Stimulated activated CD4-positive, alpha-beta T cell treated with anti-CD3 and anti-CD28 coated beads, TNF-alpha, amount 100 ng/mL, for 24 hours (primary cell): ENCODE results near the gene DENND6B.
"Not testable (repeated sequence)": the region's sequence is repeated elsewhere in the genome, so short reads cannot be mapped to it uniquely, and the experiment has no call there.

Experiments used
- DNase-seq, 3 experiments: peaks; one replicate each; pipeline ENCODE4 v3.0.0-alpha.2; 2020; ENCODE audit warnings: low read depth in 3 of 3

The DENND6B gene

DNA sequence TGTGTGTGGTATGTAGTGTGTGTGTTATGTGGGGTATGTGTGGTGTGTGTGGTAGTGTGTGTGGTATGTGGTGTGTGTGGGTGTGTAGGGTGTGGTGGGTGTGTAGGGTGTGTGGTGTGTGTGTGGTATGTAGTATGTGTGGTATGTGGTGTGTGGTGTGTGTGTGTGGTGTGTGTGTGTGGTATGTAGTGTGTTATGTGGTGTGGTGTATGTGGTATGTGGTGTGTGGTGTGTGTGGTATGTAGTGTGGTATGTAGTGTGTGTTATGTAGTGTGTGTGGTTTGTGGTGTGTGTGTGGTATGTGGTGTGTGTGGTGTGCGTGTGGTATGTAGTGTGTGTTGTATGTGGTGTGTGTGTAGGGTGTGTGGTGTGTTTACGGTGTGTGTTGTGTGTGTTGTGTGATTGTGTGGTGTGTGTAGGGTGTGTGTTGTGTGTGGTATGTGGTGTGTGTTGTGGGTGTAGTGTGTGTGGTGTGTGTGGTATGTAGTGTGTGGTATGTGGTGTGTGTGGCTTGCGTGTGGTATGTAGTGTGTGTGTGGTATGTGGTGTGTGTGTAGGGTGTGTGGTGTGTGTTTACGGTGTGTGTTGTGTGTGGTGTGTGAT, 12.1 kb upstream of the DENND6B start:
- no peak for DNase-seq

DNA sequence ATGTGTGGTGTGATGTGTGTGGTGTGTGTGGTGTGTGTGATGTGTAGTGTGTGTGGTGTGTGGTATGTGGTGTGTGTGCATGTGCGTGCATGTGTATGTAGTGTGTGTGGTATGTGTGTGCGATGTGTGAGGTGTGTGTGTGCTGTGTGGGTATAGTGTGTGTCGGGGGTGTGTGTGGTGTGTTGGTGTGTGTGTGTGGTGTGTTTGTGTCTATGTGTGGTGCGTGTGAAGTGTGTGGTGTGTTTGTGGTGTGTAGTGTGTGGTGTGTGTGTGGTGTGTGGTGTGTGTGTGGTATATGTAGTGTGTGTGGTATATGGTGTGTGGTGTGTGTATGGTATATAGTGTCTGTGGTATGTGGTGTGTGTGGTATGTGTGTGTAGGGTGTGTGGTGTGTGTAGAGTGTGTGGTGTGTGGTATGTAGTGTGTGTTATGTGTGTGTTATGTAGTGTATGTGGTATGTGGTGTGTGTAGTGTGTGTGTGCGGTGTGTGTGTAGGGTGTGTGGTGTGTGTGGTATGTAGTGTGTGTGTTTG, 11.3 kb upstream of the DENND6B start:
- DNase-seq: no peak

DNA sequence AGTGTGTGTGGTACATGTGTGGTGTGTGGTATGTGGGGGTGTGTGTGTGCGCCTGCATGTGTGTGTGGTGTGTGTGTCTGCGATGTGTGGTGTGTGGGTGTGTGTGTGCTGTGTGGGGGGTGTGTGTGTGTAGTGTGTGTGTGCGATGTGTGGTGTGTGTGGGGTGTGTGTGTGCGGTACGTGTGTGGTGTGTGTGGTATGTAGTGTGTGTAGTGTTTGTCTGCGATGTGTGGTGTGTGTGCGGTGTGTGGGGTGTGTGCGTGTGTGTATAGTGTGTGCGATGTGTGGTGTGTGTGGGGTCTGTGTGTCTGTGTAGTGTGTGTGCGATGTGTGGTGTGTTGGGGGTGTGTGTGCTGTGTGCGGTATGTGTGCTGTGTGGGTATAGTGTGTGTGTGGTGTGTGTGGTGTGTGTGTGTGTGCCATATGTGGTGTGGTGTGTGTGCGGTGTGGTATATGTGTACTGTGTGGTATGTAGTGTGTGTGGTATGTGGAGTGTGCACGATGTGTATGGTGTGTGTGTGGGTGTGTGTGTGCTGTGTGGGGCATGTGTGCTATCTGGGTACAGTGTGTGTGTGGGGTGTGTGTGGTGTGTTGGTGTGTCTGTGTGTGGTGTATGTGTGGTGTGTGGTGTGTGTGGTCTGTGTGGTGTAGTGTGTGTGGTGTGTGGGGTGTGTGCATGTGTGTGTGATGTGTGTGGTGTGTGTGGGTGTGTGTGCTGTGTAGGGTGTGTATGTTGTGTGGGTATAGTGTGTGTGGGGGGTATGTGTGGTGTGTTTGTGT, 10.6 kb upstream of the DENND6B start:
- DNase-seq: no peak

DNA sequence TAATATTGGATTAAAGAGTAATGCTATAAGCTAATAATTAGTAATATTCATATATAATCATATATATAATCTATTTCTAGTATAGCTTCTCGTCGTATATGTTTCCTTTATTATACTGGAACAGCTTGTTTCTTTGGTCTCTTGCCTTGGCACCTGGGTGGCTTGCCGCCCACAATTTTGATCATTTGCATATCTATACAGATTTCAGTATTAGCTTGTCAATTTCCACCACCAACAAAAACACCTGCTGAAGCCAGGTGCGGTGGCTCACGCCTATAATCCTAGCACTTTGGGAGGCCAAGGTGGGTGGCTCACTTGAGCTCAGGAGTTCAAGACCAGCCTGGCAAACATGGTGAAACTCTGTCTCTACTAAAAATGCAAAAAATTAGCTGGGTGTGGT, 7.6 kb upstream of the DENND6B start:
- DNase-seq: not testable (repeated sequence)

DNA sequence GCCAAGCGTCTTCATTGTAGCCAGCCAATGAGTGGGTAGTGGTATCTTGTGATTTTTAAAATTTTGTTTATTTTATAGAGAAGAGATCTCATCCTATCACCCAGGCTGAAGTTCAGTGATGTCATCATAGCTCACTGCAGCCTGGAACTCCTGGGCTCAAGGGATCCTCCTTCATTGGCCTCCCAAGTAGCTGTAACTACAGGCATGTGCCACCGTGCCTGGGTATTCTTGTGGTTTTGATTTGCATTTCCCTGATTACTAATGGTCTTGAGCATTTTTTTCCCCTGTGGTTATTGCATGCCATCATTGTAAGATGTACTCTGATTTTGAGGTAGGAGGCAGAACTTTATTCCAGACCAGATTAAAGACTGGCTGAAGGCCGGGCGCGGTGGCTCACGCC, 2.4 kb upstream of the DENND6B start:
- no peak for DNase-seq

DNA sequence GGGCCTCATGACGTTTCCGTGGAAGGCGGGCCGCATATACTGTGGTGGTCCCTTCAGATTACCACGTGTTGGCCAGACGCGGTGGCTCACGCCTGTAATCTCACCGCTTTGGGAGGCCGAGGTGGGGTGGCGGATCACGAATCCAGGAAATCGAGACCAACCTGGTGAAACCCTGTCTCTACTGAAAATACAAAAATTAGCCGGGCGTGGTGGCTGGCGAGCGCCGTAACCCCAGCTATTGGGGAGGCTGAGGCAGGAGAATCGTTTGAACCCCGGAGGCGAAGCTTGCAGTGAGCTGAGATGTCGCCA, 853 bp upstream of the DENND6B start:
- no peak for DNase-seq

DNA sequence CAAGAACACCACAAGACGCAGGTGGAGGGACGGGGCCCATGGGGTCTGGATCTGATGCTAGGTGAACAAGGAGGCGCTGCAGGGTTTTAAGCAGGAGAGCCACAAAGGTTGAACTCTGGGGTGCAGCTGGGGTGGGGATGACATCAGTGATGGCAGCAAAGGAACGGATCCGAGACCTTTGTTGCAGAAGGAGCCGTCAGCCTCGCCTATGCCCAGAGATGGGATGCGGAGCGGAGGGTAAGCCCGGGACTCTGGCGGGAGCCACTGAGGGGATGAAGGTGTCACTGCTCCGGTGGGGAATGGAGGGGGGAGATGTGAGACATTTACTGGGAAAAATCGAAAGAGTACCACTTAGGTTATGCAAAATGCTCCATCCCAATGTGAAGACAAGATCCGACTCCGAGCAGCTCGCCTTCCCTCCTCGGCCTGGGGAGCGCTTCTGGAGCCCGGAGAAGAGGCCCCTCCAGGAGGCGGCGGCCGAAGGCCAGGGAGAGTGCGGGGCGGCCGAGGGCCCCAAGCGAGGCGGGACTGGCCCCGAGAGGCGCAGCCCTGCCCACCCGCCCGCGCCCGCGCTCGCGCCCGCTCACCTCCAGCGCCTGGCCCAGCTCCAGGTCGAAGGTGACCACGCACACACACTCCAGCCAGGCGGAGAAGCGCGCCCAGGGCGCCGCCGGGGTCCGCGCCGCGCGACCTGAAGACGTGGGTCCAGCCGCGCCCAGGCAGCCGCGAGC, 422 bp downstream of the DENND6B start:
- DNase-seq: no peak

DNA sequence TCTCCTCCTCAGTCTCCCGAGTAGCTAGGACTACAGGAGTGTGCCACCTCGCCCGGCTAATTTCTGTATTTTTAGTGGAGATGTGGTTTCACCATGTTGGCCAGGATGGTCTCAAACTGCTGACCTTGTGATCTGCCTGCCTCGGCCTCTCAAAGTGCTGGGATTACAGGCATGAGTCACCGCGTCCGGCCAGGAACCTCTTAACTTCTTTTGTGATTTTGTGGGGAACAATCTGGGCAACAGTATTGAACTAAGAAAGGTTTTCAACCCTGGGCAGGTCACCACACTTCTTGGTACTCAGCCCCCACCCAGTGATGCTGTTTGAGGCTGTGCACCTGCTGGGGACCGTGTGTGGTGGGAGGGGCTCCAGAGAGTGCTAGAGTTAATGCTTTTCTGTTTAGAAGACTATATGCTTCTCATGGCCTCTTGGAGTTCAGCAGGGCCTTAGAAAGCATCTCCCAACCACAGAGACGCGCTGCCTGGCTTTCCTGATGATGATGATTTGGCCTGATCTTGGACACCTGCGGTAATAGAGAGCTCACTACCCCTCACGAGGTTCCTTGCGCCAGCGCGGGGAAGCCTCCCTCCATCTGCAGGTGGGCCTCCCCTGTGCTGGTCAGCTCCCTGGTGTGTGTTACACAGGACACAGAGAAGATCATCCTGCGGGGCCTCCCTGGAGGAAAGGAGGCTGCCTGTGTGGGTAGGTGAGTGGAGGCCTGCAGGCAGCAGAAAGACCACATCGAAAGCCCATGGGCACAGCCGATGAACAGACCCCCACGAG, 1.2 kb downstream of the DENND6B start:
- DNase-seq: no peak

DNA sequence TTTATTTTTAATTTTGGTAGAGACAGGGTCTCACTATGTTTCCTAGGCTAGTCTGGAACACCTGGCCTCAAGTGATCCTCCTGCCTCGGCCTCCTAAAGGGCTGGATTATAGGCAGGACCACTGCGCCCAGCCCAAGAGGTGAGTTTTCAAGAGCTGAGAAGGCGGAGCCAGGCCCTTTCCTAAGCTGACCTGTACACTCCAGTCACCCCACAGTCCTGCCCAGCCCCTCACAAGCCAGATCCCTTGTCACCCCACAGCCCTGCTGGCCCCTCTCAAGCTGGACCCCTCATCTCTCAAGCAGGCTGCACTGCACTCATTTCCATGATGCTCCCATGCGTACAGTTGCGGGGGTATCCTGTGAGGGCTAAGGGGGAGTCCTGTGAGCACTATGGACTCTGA, 2.9 kb downstream of the DENND6B start:
- no peak for DNase-seq

DNA sequence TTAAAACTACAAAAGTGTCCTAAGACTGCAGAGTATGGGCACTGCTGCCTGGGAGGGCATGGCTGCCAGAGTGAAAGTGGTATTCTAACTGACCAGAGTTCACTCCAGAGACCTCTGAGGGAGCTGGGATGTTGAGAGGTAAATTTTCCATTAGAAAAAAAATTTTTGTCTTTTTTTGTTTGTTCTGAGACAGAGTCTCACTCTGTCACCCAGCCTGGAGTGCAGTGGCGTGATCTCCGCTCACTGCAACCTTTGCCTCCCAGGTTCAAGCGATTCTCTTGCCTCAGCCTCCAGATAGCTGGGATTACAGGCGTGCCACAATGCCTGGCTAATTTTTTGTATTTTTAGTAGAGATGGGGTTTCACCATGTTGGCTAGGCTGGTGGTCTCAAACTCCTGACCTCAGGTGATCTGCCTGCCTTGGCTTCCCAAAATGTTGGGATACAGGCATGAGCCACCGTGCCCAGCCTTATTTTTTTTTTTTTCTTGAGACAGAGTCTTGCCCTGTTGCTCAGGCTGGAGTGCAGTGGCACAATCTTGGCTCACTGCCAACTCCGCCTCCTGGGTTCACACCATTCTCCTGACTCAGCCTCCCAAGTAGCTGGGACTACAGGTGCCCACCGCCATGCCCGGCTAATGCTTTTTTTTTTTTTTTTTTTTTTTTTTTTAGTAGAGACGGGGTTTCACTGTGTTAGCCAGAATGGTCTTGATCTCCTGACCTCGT, 4.3 kb downstream of the DENND6B start:
- not testable (repeated sequence) for DNase-seq

DNA sequence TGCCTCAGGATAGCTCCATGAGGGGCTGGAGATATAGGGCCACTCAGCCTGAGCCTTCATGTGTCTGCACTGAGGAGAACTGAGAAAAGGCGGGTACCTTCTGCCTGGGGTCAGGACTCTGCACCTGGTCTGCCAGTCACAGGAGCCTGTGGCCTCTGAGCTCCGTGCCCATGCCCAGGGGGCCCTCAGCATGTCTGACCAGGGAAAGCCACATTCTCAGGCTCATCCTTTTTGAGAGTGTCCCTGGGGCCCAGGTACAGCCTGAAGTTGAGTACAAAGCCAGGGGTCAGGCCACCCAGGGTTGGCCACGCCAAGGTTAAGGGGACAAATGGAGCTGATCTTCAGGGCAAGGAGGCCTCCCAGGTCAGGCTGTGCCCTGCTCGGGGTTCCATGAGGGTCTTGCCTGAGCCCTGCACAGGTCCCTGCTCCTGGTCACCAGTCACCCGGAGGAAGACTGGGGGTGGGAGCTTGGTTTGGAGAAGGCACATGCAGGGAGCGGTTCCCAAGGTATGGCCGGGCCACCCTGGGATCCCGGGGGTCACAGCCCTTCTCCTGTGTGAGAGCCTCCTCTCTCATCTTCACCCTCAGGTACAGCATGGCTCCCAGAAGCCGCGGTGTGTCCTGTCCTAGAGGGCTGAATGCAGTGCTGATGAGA, 6.0 kb downstream of the DENND6B start:
- no peak for DNase-seq

DNA sequence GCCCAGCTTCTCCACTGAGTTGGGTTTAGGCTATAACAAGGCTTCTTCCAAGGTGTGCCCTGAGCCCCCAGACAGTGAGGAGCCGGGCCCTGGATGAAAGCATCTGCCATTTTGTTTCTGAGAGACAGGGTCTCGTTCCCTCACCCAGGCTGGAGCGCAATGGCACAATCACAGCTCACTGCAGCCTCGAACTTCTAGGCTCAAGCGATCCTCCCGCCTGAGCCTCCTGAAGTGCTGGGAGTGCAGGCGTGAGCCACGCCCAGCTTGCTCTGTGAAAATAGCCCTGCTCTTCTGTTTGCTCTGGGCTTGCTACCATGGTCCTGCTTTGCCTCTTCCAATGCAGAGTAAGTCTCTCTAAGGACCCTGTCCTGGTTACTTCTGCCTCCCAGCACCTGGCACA, 6.7 kb downstream of the DENND6B start:
- DNase-seq: no peak

DNA sequence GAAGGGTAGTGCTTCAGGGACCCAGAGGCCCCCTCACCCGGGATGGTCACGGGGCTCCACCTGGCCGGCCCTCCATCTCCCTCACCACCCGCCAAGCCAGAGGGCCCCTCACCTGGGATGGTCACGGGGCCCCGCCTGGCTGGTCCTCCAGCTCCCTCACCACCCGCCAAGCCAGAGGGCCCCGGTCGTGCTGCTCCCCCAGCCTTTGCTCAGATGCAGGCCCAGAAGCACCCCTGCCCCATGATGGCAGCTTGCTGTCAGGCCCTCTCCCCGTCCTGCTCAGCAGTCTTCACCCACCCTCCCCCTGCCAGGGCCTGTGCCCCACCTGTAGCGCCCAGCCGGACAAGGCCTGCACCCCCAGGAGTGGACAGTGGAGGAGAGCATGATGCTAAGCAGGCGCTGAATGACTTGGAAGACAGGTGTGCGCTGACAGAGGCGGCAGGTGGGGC, 7.3 kb downstream of the DENND6B start:
- DNase-seq: no peak

DNA sequence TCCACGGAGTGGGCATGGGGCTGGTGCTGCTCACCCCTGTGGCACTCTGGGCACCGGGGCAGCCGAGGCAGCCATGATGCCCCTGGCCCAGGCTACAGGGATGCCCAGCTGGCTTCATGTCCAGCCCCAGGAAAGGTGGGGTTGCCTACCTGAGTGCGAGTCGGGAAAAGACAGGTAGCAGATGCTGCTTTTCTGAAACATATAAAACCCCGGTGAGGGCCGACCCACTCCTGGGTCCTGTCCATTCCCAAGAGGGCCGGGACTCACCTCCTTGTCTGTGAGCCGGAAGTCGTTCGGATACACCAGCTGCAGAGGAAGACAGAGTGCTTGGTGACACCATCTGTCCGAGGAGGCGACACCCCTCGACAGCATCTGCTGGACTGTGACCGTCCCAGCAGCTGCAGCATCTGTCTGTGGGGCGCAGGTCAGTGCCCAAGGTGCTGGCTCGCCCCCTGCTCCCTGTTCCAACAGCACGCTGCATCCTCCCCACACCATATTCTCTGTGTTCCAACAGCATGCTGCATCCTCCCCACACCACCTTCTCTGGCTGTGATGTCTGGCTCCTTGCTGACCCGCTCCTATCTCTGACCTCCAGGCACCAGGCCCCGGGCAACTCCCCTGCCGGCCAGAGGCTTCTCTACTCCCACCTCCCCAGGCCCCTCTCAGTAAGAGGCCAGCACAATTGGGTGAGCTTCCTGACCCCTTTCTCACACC, 8.0 kb downstream of the DENND6B start:
- DNase-seq: no peak

DNA sequence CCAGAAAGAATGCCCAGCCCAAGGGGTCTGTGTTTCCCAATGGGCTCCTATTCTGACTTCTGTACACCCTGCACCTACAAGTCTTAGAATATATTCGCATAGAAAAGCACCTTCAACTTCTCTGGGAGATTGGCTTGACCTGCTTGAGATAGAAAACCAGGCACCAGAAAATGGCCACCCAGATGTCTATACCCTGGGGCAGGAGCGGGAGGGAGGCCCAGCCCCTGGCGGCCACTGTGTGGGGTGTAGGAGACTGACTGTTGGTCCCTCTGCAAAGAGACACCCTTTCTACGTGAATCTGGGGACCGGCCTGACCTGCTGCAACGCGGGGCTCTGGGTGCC, 8.5 kb downstream of the DENND6B start:
- no peak for DNase-seq

DNA sequence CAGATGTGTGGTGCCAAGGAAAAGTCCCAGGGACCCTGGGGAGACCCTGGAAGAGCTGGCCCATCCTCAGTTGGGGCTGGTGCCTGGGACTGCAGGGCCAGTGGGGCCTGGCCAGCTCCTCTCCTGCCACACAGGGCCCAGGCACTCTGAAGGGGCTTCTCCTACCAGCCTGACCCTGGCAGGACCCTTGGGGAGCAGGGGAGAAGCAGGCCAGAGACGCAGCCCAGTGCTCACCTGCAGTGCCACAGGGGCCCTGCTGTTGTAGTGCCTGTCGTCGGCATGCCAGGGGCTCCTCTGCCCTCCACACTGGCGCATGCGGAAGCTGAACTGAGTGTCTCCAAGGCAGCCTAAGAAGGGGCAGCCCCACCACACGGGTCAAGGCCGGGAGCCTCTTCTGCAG, 9.1 kb downstream of the DENND6B start:
- DNase-seq: no peak

DNA sequence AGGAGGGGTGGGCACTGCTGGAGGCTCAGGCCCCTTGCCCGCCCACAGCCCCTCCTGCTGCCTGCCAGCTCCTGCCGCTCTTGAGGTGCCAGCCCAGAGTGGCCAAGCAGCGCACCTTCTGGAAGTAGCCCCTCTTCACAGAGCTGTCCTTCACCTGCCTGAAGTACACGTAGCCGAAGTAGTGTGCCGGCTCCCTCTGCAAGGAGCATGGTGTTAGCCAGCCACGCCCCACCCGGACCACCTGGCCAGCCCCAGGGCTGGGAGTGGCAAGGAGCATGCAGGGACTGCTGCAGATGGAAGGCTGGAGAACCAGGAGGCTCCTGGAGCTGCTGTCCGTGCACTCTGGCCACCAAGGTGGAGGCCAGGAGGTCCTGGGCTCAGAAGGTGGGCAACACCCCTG, 9.6 kb downstream of the DENND6B start:
- DNase-seq: no peak

DNA sequence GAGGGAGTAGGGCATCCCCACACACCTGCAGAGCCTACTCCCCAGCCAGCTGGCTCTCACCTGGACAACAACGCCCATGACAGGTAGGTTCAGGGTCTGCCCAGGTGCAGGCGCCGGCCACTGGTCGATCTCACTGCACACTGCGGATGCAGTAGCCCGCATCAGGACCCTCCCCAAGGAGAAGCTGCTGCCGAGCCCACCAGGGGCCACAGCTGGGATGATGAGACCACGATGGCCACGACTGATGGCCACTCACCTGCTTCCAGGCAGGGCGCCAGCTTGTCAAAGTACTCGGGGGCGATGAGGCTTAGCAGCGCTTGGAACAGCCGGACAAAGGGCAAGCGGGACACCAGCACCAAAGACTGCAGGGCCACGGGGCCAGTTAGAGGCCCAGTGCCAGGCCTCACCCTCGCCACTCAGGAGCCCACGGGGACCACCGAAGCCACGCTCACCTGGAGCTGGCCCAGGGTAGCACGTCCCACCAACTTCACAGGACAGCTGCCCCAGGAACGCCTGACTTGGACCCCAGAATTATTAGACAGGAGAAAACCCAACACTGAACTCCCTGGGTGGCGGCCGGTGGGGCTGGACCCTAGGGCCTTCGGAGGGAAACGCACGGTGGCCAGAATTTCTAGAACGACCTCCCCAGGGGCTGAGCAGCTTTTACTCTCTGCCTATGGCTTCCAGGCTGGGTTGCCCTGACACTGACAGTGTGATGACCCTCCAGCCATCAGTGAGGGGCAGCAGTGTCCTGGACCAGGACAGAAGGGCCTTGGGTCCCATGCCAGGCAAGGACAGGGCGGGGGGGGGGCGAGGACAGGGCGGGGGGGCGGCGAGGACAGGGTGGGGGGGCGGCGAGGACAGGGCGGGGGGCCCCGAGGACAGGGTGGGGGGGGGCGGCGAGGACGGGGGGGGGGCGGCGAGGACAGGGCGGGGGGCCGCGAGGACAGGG, 10.4 kb downstream of the DENND6B start:
- DNase-seq: no peak
